ENCODE measurements around the gene CALHM5.

GRCh38 chr6:116568821-116569755 is 57.6 kb downstream of the CALHM5 start:
- TF ChIP-seq POLR2AphosphoS5 (IDR thresholded peaks at IDR 0.05; ENCODE audit: low read length) (no peak), SMC3 (IDR thresholded peaks at IDR 0.05; ENCODE audit: borderline replicate concordance, low read length) (no peak)
